ENCODE measurements around the gene OARD1.
A peak's percentile ranks its signal among the peaks of the same experiment; 100 is the strongest.
"Not testable (repeated sequence)": the region's sequence is repeated elsewhere in the genome, so short reads cannot be mapped to it uniquely, and the experiment has no call there.

OARD1 gene

GRCh38 chr6:41071923-41072835 lies at the start of gene OARD1:
OARD1 (minus strand) TSS chr6:41072356; CDS start chr6:41071634, 722 bp downstream.
- DNase-seq (ENCODE audit: low read depth) = peak; percentile 99

GRCh38 chr6:41120058-41120457 lies 47.9 kb upstream of the OARD1 start:
- no peak for DNase-seq (ENCODE audit: low read depth)

DNA sequence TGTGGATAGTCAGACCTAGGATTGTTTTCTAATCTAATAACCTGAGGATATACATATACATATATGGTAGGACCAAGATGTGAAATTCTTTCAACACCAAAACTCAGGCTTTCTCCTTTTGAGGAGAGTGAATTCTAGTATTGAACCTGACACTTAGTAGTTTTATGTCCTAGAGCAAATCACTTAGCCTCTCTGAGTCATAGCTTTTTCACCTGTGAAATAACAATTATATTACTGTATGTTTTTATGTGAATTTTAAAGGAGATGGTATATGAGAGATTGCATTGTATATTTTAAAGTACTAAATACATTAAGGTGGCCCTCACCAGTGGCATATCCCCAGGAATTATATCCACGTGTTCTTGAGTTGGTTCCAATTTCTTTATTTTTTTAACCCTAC lies 47.4 kb upstream of the OARD1 start:
- no peak for DNase-seq (ENCODE audit: low read depth)

DNA sequence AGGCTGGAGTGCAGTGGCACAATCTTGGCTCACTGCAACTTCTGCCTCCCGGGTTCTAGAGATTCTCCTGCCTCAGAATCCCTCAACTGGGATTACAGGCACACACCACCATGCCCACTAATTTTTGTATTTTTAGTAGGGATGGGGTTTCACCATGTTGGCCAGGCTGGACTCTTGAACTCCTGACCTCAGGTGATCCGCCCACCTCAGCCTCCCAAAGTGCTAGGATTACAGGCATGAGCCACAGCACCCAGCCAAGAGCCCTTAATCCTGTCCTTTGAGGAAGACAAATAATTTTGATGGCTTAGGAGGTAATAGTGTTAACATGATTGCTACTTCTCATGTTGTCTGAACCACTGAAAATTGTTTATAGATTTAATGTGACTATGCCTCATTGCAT lies 42.9 kb upstream of the OARD1 start:
- not testable (repeated sequence) for DNase-seq (ENCODE audit: low read depth)

DNA sequence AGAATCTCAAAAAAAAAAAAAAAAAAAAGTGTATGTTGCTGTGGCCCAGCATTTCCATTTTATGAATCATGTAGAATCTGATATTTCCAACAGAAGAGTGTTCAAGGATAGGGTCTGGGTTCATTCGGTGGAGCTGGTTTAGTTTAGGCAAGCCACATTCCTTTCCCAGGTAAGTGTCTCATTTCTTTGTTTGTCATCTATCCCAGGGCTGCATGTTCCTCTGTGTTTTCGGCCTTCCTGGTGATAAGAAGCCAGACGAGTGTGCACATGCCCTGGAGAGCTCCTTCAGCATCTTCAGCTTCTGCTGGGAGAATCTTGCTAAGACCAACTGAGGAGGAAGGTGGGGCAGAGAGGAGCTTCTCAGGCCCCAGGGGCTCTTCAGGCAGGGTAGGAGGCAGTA lies 38.9 kb upstream of the OARD1 start:
- no peak for DNase-seq (ENCODE audit: low read depth)

DNA sequence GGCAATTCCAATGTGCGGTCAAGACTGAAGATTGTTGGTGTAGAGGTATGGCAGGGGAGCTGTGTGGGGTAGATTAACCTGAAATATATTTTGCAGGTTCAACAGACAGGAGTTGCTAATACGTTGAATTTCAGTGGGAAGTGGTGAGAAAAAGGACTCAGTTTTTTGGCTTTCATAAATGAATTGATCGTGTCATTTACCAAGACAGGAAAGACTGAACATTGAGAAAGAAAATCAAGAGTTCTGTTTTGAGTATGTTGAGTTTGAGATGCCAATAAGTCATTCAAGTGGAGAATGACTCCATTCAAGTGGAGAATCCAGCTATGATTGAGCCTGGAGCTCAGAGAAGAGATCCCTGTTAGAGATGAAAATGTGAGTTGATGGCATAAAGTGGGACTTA lies 31.7 kb upstream of the OARD1 start:
- DNase-seq (ENCODE audit: low read depth) = no peak

DNA sequence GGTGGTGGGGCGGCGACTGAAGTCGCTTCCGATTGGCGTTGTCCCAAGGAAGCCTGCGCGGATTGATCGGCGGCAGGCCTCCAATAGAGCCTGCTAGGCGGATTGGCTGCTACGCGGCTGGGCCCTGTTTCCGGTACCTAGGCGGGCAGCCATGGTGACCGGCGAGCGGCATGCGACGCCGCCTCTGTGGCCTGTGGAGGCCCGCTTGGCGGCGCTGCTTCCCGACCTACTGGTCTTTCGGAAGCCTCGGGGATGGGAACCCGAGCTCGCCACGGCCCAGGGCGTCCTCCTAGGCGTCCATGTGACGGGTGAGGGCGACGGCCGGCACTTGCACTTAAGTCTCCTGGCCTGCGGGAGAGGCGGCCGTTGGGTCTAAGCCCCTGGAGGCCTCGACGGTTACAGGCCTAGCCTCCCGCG lies 28.7 kb upstream of the OARD1 start:
- no peak for DNase-seq (ENCODE audit: low read depth)

DNA sequence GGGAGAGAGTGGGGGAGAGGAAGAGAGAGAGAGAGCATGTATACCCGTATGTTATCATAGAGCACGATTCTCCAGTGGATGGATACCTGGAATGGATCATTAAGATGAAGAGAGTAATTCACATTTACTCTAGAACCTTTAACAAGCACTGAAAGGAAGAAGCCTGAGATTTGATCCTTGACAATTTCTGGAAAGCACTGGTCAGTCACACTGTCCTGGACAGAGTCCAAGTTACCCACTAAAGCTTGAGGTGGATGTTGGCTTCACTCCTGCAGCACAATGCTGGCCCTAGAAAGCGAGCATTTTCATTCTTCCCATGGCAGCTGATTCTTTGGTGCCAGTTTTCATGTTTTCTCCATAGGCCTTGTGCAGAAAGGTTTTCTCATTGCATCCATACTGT lies 26.2 kb upstream of the OARD1 start:
- no peak for DNase-seq (ENCODE audit: low read depth)

DNA sequence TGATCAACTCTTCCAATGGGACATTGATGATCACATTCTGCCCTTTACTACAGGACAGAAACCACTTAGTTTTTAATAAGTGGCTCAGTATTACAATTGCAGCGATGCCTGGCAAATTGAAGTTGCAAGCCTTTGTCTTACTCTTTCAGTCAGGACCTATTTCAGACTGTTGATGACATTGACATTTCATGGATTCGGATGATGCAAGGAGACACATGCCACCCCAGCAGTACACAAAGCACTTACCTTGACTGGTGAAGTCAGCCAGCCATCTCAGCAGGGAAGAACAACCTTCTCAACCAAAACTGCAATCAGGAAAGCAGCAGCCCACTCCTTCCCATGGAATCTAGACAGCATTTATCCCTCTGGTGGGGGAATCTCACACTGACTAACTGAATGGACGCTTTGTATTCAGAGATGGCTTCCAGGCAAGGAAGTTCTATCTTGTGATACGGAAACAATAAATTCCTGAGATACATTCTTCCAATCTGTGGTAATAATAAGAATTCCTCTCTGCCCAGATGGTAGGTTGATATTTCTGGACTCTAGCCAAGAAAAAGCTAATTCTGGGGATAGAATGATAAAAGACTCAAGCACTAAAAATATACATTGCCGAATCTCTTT lies 25.4 kb upstream of the OARD1 start:
- no peak for DNase-seq (ENCODE audit: low read depth)

- no peak for DNase-seq (ENCODE audit: low read depth)
Measured at GRCh38 chr6:41093729-41094128, 21.6 kb upstream of the OARD1 start.

GRCh38 chr6:41092421-41093140 lies 20.4 kb upstream of the OARD1 start:
- DNase-seq (ENCODE audit: low read depth) = no peak

- DNase-seq (ENCODE audit: low read depth) = no peak
Measured at GRCh38 chr6:41090841-41091761, 18.9 kb upstream of the OARD1 start.

DNA sequence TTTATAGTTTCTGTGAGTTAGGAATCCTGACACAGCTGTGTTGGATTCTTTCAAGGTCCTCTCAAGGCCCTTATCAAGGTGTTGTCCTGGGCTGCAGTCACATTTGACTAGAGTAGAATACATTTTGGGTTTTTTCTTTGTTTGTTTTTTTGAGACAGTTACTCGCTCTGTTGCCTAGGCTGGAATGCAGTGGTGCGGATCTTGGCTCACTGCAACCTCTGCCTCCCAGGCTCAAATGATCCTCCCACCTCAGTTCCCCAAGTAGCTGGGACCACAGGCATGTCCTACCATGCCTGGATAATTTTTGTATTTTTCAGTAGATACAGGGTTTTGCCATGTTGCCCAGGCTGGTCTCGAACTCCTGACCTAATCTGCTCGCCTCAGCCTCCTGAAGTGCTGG lies 16.3 kb upstream of the OARD1 start:
- DNase-seq (ENCODE audit: low read depth) = no peak

DNA sequence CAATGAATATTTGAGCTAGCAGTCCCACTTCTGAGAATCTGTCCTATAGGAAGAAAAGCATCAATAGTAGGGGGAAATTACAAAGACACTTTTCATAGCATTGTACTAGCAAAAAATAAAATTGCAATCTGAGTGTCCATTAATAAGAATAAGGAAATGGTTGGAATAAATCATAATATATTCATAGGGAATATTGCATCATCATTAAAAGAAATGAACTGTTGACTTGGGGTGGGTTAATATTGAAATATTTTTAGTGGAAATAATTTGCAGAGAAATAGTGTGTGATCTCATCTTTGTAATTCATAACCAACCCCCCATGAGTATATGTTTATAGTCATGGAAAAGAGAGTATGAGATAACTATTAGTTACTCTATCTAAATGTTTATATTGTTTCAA lies 13.0 kb upstream of the OARD1 start:
- no peak for DNase-seq (ENCODE audit: low read depth)

DNA sequence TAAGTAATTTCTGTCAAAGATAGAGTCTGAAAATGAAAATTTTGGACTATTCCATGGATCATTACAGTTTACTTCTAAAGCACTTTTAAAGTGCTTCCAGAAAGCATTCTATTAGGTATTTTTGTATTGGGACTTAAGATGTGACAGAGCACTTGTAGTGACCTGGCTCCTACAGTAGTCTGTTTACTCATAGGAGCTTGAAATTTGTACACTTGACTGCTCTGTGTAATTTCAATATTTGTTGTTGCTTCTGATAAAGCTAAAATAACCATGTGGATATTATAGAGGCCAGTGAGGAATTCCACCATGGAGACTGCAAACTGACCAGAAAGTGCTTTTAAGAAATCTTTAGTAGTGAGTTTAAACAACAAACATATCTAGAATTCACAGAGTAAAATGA lies 10.9 kb upstream of the OARD1 start:
- DNase-seq (ENCODE audit: low read depth) = no peak

DNA sequence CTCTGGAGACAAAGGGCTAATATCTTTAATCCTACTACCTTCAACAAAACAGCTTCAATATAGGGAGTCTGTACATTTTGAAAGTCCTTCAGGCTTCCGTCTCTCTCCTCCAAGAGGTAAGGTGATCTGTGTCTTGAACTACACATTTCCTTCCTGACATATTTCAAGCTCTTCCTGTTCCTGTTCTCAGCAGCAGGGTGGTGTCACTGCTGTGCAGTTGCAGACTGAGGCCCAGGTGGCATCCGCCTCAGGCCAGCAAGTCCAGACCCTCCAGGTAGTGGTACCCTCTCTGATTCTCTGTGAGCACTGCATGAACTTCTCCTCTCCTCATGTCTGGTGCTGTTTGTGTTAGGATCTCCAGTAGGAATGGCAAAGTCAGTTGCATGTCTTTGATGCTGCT lies 8.5 kb upstream of the OARD1 start:
- no peak for DNase-seq (ENCODE audit: low read depth)

DNA sequence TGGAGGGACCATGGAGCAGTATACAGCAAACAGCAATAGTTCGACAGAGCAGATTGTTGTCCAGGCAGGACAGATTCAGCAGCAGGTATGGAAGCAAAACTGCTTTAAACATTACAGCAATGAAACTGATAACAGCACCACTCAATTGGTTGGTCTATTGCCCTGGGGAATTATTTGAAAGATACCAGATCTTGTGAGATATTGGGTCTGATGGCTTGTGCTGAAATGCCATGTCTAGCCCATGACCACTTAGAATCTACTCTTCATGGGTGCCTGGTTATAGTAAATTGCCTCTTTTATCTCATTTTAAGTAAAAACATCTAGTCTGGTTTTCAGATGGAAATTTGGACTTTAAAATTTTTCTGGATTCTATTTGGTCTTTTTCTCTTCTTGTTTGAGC lies 6.9 kb upstream of the OARD1 start:
- DNase-seq (ENCODE audit: low read depth) = no peak

DNA sequence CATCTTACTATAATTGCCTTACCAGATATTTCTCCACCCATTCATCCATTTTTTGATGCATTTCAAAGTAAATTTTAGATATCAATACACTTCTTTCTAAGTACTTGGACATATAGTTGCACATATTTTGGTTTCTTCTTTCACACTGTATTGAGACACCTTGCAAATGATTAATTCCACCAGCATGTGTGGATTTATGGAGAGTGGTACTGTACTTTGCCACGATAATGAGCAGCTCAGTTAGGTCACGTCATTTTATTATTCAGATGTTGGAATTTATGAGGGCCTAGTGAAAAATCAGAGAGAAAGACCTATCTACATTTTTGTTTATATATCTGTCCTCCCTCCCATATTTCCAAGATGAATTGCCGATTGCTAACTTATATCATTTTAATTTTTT lies 5.9 kb upstream of the OARD1 start:
- DNase-seq (ENCODE audit: low read depth) = no peak

DNA sequence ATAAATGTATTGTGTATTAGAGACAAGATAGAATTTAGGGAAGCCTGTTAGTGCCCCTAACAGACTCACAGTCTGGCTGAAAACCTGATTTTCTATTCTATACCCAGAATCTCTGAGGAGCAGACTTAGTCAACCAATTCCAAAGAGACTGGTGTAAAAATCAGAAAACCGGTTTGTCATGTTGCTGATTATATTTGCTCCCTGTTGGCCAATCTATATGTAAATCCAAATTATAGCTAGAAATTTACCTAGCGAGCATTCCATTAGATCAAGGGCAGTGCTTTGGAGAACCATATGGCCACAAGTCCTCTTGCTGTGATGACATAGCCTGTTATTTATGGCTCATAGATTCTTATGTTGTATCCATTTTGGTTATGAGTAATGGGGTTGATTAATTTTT lies 5.4 kb upstream of the OARD1 start:
- DNase-seq (ENCODE audit: low read depth) = no peak

GRCh38 chr6:41075651-41076626 lies 3.8 kb upstream of the OARD1 start:
- no peak for DNase-seq (ENCODE audit: low read depth)

All from stimulated activated CD8-positive, alpha-beta memory T cell treated with anti-CD3 and anti-CD28 coated beads, Interleukin-15, amount 100 ng/mL, for 24 hours (primary cell).